GM12865 (cell line): ENCODE data around the gene RAPGEF1.
A peak's percentile ranks its signal among the peaks of the same experiment; 100 is the strongest.

Experiments used
- DNase-seq: peaks from one replicate; pipeline ENCODE4 v3.0.0; 2010; ENCODE audit warnings: low read depth
- H3K4me3 ChIP-seq: 2 replicates; pipeline ENCODE4 v1.5.1; 2011; ENCODE audit warnings: mild to moderate bottlenecking, low read depth, low read length, control low read depth
- CTCF ChIP-seq: IDR thresholded peaks from 2 replicates; pipeline ENCODE4 v1.5.1; 2011; ENCODE audit warnings: low read length, control low read depth, low read depth, inconsistent platforms; ENCODE audit not compliant: insufficient read depth; ENCODE audit errors: missing control alignments

The RAPGEF1 gene

GRCh38 chr9:131590907-131591844, 148.7 kb downstream of the RAPGEF1 start:
- DNase-seq, result peak; percentile 80
- H3K4me3 ChIP-seq, result no peak overlapping the region
- peak; percentile 67 for TF ChIP-seq CTCF

GRCh38 chr9:131590449-131590848, 149.4 kb downstream of the RAPGEF1 start:
- H3K4me3 ChIP-seq, result no peak overlapping the region
- no peak for DNase-seq
- no peak for TF ChIP-seq CTCF

GRCh38 chr9:131589993-131590392, 149.9 kb downstream of the RAPGEF1 start:
- DNase-seq, result no peak
- H3K4me3 ChIP-seq, result no peak overlapping the region

GRCh38 chr9:131589124-131589711, 150.7 kb downstream of the RAPGEF1 start:
- no peak overlapping the region for H3K4me3 ChIP-seq
- DNase-seq, result no peak
- TF ChIP-seq CTCF, result no peak

More at GRCh38 chr9:131589993-131590392, 149.9 kb downstream of the RAPGEF1 start:
- no peak for TF ChIP-seq CTCF

GRCh38 chr9:131588396-131588795, 151.5 kb downstream of the RAPGEF1 start:
- no peak for TF ChIP-seq CTCF
- no peak for DNase-seq

GRCh38 chr9:131587906-131588305, 152.0 kb downstream of the RAPGEF1 start:
- TF ChIP-seq CTCF, result no peak
- DNase-seq, result no peak
- no peak overlapping the region for H3K4me3 ChIP-seq

More at GRCh38 chr9:131588396-131588795, 151.5 kb downstream of the RAPGEF1 start:
- H3K4me3 ChIP-seq, result no peak overlapping the region
